Activated T-cell treated with anti-CD3 and anti-CD28 coated beads for 1 hour (primary cell): ENCODE data around the gene TIMM8A.

Experiments
- DNase-seq: peaks from one replicate; pipeline ENCODE4 v3.0.0-alpha.2; 2020; ENCODE audit warnings: low read depth

TIMM8A gene

GRCh38 chrX:101348452-101349192 is at the start of gene TIMM8A:
TSS of gene TIMM8A (minus strand) at chrX:101348742. CDS start at chrX:101348664, 78 bp downstream.
- DNase-seq = peak; percentile 59

- no peak for DNase-seq
Observed at GRCh38 chrX:101397779-101398178, 49.2 kb upstream of the TIMM8A start.

- DNase-seq = no peak
Observed at GRCh38 chrX:101395789-101396188, 47.2 kb upstream of the TIMM8A start.

- DNase-seq = no peak
Observed at GRCh38 chrX:101394372-101394771, 45.8 kb upstream of the TIMM8A start.

GRCh38 chrX:101393530-101394305 is 45.2 kb upstream of the TIMM8A start:
- DNase-seq = no peak

GRCh38 chrX:101391831-101392230 is 43.3 kb upstream of the TIMM8A start:
- DNase-seq = no peak

- peak; percentile 61 for DNase-seq
Observed at GRCh38 chrX:101390664-101391525, 42.4 kb upstream of the TIMM8A start, which contains the start of gene RPL36A. TSS of gene RPL36A (plus strand) at chrX:101391011. CDS start at chrX:101391044, 33 bp downstream.

- DNase-seq = no peak
Observed at GRCh38 chrX:101388604-101389003, 40.1 kb upstream of the TIMM8A start.

- DNase-seq = no peak
Observed at GRCh38 chrX:101386542-101386885, 38.0 kb upstream of the TIMM8A start.

GRCh38 chrX:101385795-101386541 is 37.4 kb upstream of the TIMM8A start, which contains the start of gene BTK:
TSS of gene BTK (minus strand) at chrX:101386191. CDS start at chrX:101375284, 10,907 bp downstream.
- no peak for DNase-seq

GRCh38 chrX:101385026-101385684 is 36.6 kb upstream of the TIMM8A start:
- DNase-seq = no peak

- DNase-seq = no peak
Observed at GRCh38 chrX:101383679-101384205, 35.2 kb upstream of the TIMM8A start.

- no peak for DNase-seq
Observed at GRCh38 chrX:101377547-101377946, 29.0 kb upstream of the TIMM8A start.

GRCh38 chrX:101370888-101371504 is 22.5 kb upstream of the TIMM8A start:
- no peak for DNase-seq

GRCh38 chrX:101369687-101370086 is 21.1 kb upstream of the TIMM8A start:
- DNase-seq = no peak

GRCh38 chrX:101368800-101369199 is 20.3 kb upstream of the TIMM8A start:
- no peak for DNase-seq

- DNase-seq = no peak
Observed at GRCh38 chrX:101365301-101365795, 16.8 kb upstream of the TIMM8A start.

GRCh38 chrX:101362757-101363156 is 14.2 kb upstream of the TIMM8A start:
- DNase-seq = no peak

- no peak for DNase-seq
Observed at GRCh38 chrX:101362116-101362515, 13.6 kb upstream of the TIMM8A start.

- DNase-seq = no peak
Observed at GRCh38 chrX:101360390-101360789, 11.8 kb upstream of the TIMM8A start.
